ENCODE results near the gene AGPAT3. TPM values are rescaled to one million over a fixed set of nuclear protein-coding genes. Genes with fewer than 3 reads are reported as not detected.

The AGPAT3 gene
- total RNA-seq, 4 donors from 2014 or later = 63.5 to 225 (median 161) TPM

GRCh38 chr21:43956019-43956669, 91.1 kb downstream of the AGPAT3 start:
- H3K4me1 ChIP-seq = peaks cover 0 to 9% (median 5%) of the 10 kb centered on the region in 4 donors
- no peaks in the 10 kb centered on the region for H3K9me3 ChIP-seq
- DNase-seq = no peak
- TF ChIP-seq CTCF (IDR thresholded peaks at IDR 0.05) = no peak
- TF ChIP-seq POLR2A (IDR thresholded peaks at IDR 0.05) = no peak
- peaks cover 0 to 23% (median 0%) of the 10 kb centered on the region in 3 donors for H3K36me3 ChIP-seq
- no peaks in the 10 kb centered on the region for H3K27me3 ChIP-seq
- no peak overlapping the region for H3K4me3 ChIP-seq
- H3K27ac ChIP-seq = no peak overlapping the region

- H3K4me1 ChIP-seq = peaks cover 0 to 9% (median 5%) of the 10 kb centered on the region in 4 donors
- TF ChIP-seq POLR2A (IDR thresholded peaks at IDR 0.05) (no peak), CTCF (IDR thresholded peaks at IDR 0.05) (no peak)
- DNase-seq = no peak
- H3K4me3 ChIP-seq = no peak overlapping the region
- peaks cover 0 to 28% (median 0%) of the 10 kb centered on the region in 3 donors for H3K36me3 ChIP-seq
- H3K27ac ChIP-seq = no peak overlapping the region
- H3K9me3 ChIP-seq = no peaks in the 10 kb centered on the region
- no peaks in the 10 kb centered on the region for H3K27me3 ChIP-seq
Measured at GRCh38 chr21:43956670-43957035, 91.6 kb downstream of the AGPAT3 start.

- Histone ChIP-seq H3K27me3 (no peaks in the 10 kb centered on the region), H3K4me1 (peaks cover 0 to 9% (median 3%) of the 10 kb centered on the region in 4 donors), H3K27ac (no peak overlapping the region), H3K36me3 (peaks cover 0 to 29% (median 0%) of the 10 kb centered on the region in 3 donors), H3K9me3 (no peaks in the 10 kb centered on the region), H3K4me3 (no peak overlapping the region)
- TF ChIP-seq CTCF (IDR thresholded peaks at IDR 0.05) = no peak
- TF ChIP-seq POLR2A (IDR thresholded peaks at IDR 0.05) = no peak
- no peak for DNase-seq
Measured at GRCh38 chr21:43957128-43957571, 92.1 kb downstream of the AGPAT3 start.

GRCh38 chr21:43957611-43958362, 92.8 kb downstream of the AGPAT3 start:
- Histone ChIP-seq H3K4me3 (no peak overlapping the region), H3K9me3 (no peaks in the 10 kb centered on the region), H3K27me3 (no peaks in the 10 kb centered on the region), H3K27ac (no peak overlapping the region), H3K4me1 (peaks cover 0 to 9% (median 3%) of the 10 kb centered on the region in 4 donors), H3K36me3 (peaks cover 0 to 29% (median 0%) of the 10 kb centered on the region in 3 donors)
- TF ChIP-seq CTCF (IDR thresholded peaks at IDR 0.05) (no peak), POLR2A (IDR thresholded peaks at IDR 0.05) (no peak)
- no peak for DNase-seq

- no peak overlapping the region for H3K4me3 ChIP-seq
Measured at GRCh38 chr21:43958364-43959158, 93.5 kb downstream of the AGPAT3 start.

More at GRCh38 chr21:43958364-43959158, 93.5 kb downstream of the AGPAT3 start:
- Histone ChIP-seq H3K27ac (no peak overlapping the region), H3K9me3 (no peaks in the 10 kb centered on the region), H3K36me3 (peaks cover 0 to 29% (median 0%) of the 10 kb centered on the region in 3 donors), H3K4me1 (peaks cover 0 to 9% (median 3%) of the 10 kb centered on the region in 4 donors), H3K27me3 (no peaks in the 10 kb centered on the region)
- DNase-seq = no peak
- no peak for TF ChIP-seq CTCF (IDR thresholded peaks at IDR 0.05)
- TF ChIP-seq POLR2A (IDR thresholded peaks at IDR 0.05) = no peak
